Gastrocnemius medialis (tissue), 4 donors: ENCODE measurements around the gene CRYBG1. TPM values are rescaled to one million over a fixed set of nuclear protein-coding genes. Genes with fewer than 3 reads are reported as not detected.

Experiments
- ATAC-seq, 2 donors: fragments of 150-250 bp; one replicate each; pipeline ENCODE4 v1.9.1; 2016
- DNase-seq, 2 donors: peaks; one replicate each; pipeline ENCODE4 v3.0.0-alpha.2; 2019
- H3K27ac ChIP-seq, 4 donors: fragments of 200-600 bp; sonication (generic); 1 replicate in 1 of 4; 2 replicates in 3 of 4; pipeline ENCODE4 v1.5.1; 2016 to 2018; ENCODE audit warnings: mild to moderate bottlenecking in 2 of 4, moderate library complexity in 1 of 4
- H3K27me3 ChIP-seq, 3 donors: fragments of 200-600 bp; sonication (generic) in 2 of 3; 1 replicate in 1 of 3; 2 replicates in 2 of 3; pipeline versions ENCODE4 v1.5.1 to v1.6.0; 2016 to 2019; ENCODE audit warnings: mild to moderate bottlenecking in 1 of 3, moderate library complexity in 1 of 3
- H3K36me3 ChIP-seq, 2 donors: fragments of 200-600 bp; sonication (generic) in 1 of 2; one replicate each; pipeline ENCODE4 v1.5.1; 2017 to 2018
- H3K4me1 ChIP-seq, 2 donors: fragments of 200-600 bp; sonication (generic) in 1 of 2; one replicate each; pipeline ENCODE4 v1.5.1; 2016 to 2017; ENCODE audit warnings: mild to moderate bottlenecking in 2 of 2
- H3K4me3 ChIP-seq, 4 donors: fragments of 200-600 bp; sonication (generic) in 3 of 4; 1 replicate in 1 of 4; 2 replicates in 3 of 4; pipeline ENCODE4 v1.5.1; 2016 to 2019; ENCODE audit warnings: mild to moderate bottlenecking in 2 of 4
- H3K9me3 ChIP-seq, 3 donors: fragments of 200-600 bp; sonication (generic) in 2 of 3; 1 replicate in 1 of 3; 2 replicates in 2 of 3; pipeline ENCODE4 v1.5.1; 2016 to 2019
- CTCF ChIP-seq, 5 experiments: fragments of 450-650 bp in 3 of 5; fragments of 200-600 bp in 2 of 5; sonication (generic) in 2 of 5; IDR thresholded peaks in 4 of 5; conservative IDR thresholded peaks in 1 of 5; 1 replicate in 4 of 5; 2 replicates in 1 of 5; pipeline ENCODE4 v1.5.1; 2016 to 2019; ENCODE audit warnings: antibody characterized with exemption in 5 of 5, mild to moderate bottlenecking in 3 of 5, moderate library complexity in 3 of 5
- POLR2A ChIP-seq, 2 donors: fragments of 450-650 bp; IDR thresholded peaks; one replicate each; pipeline ENCODE4 v1.6.1; 2017; ENCODE audit warnings: antibody characterized with exemption in 2 of 2, mild to moderate bottlenecking in 2 of 2, moderate library complexity in 2 of 2
- in situ Hi-C, 4 donors: fragments of 200-750 bp; cut with MboI; loops; one replicate each; pipeline versions ENCODE4 v1.15.0 to v1.8.0; 2017; ENCODE audit warnings: low sequenced_read_pairs in 4 of 4
- intact Hi-C: fragments of 100-400 bp; cut with DNase I; formaldehyde crosslinking; loops from one replicate; pipeline ENCODE4 v1.15.1; 2023; ENCODE audit warnings: low total_unique reads
- total RNA-seq, 4 donors: library from RNA; depleted of rRNA; stranded (reverse); fragments of >200 nt; gene quantifications; one replicate each; pipeline versions ENCODE4 v1.1.0 to v1.2.3, GENCODE V29; 2016

Gene CRYBG1
- total RNA-seq, 4 donors from 2014 or later, result 0.98 to 1.5 (median 1.1) TPM

- H3K4me3 ChIP-seq, result no peak overlapping the region
- intact Hi-C loops, result no loop called here
- no peaks in the 10 kb centered on the region for H3K9me3 ChIP-seq
- TF ChIP-seq CTCF (IDR thresholded peaks at IDR 0.05 in 4 of 5, conservative IDR thresholded peaks at IDR 0.05 in 1 of 5) (no peak), POLR2A (IDR thresholded peaks at IDR 0.05) (no peak)
- ATAC-seq, result no peak
- DNase-seq, result no peak
- H3K36me3 ChIP-seq, result no peaks in the 10 kb centered on the region
- no peak overlapping the region for H3K27ac ChIP-seq
- H3K4me1 ChIP-seq, result no peaks in the 10 kb centered on the region
- no peaks in the 10 kb centered on the region for H3K27me3 ChIP-seq
- in situ Hi-C loops, result no loop called here
Measured at GRCh38 chr6:106488494-106489370, 128.2 kb downstream of the CRYBG1 start.

GRCh38 chr6:106490030-106490429 lies 129.5 kb downstream of the CRYBG1 start:
- no peak overlapping the region for H3K27ac ChIP-seq
- ATAC-seq (no peak), DNase-seq (no peak)
- in situ Hi-C loops (no loop called here), intact Hi-C loops (no loop called here)
- no peaks in the 10 kb centered on the region for H3K36me3 ChIP-seq
- H3K4me3 ChIP-seq, result no peak overlapping the region
- H3K4me1 ChIP-seq, result no peaks in the 10 kb centered on the region
- TF ChIP-seq POLR2A (IDR thresholded peaks at IDR 0.05) (no peak), CTCF (IDR thresholded peaks at IDR 0.05 in 4 of 5, conservative IDR thresholded peaks at IDR 0.05 in 1 of 5) (no peak)
- no peaks in the 10 kb centered on the region for H3K9me3 ChIP-seq
- no peaks in the 10 kb centered on the region for H3K27me3 ChIP-seq

GRCh38 chr6:106490436-106490835 lies 129.9 kb downstream of the CRYBG1 start:
- no peaks in the 10 kb centered on the region for H3K27me3 ChIP-seq
- H3K4me1 ChIP-seq, result no peaks in the 10 kb centered on the region
- H3K27ac ChIP-seq, result no peak overlapping the region
- intact Hi-C loops, result no loop called here
- DNase-seq, result no peak
- no peaks in the 10 kb centered on the region for H3K36me3 ChIP-seq
- in situ Hi-C loops, result no loop called here
- no peak overlapping the region for H3K4me3 ChIP-seq
- TF ChIP-seq POLR2A (IDR thresholded peaks at IDR 0.05), result no peak
- no peak for TF ChIP-seq CTCF (IDR thresholded peaks at IDR 0.05 in 4 of 5, conservative IDR thresholded peaks at IDR 0.05 in 1 of 5)
- no peak for ATAC-seq
- H3K9me3 ChIP-seq, result no peaks in the 10 kb centered on the region

- in situ Hi-C loops, result no loop called here
- intact Hi-C loops, result no loop called here
- Histone ChIP-seq H3K4me3 (no peak overlapping the region), H3K27ac (no peak overlapping the region), H3K27me3 (no peaks in the 10 kb centered on the region), H3K4me1 (no peaks in the 10 kb centered on the region), H3K36me3 (no peaks in the 10 kb centered on the region), H3K9me3 (no peaks in the 10 kb centered on the region)
- DNase-seq, result no peak
- TF ChIP-seq POLR2A (IDR thresholded peaks at IDR 0.05) (no peak), CTCF (IDR thresholded peaks at IDR 0.05 in 4 of 5, conservative IDR thresholded peaks at IDR 0.05 in 1 of 5) (no peak)
- no peak for ATAC-seq
Measured at GRCh38 chr6:106490974-106491373, 130.5 kb downstream of the CRYBG1 start.
